HCT116 (cell line): ENCODE data around the gene ARHGEF19. TPM values are rescaled to one million over a fixed set of nuclear protein-coding genes. Genes with fewer than 3 reads are reported as not detected.

Source experiments
- ATAC-seq: fragments of 200-7000 bp; cut with Tn5 transposase; 2 replicates; pipeline ENCODE4 v1.9.1; 2020; ENCODE audit warnings: mild to moderate bottlenecking, moderate library complexity
- BruUV-seq: library from RNA; stranded (reverse); fragments of 400-500 nt; replicated peaks from 2 replicates; lab custom pipeline; 2021; lab: Mats Ljungman, UMichigan
- CTCF ChIA-PET: fragments of 300-600 bp; sonication (Branson Sonifier 250); formaldehyde crosslinking; loops from one replicate; lab custom pipeline; 2021; ENCODE audit warnings: antibody characterized with exemption; lab: Charles Lee
- POLR2A ChIA-PET: fragments of 300-600, 350-600 bp; sonication (Branson Sonifier 250); formaldehyde crosslinking; loops from one replicate; lab custom pipeline; 2021; ENCODE audit warnings: antibody characterized with exemption; lab: Charles Lee
- RAD21 ChIA-PET, 2 experiments: fragments of 300-600 bp; sonication (Branson Sonifier 250); formaldehyde crosslinking; loops; one replicate each; lab custom pipeline; 2023; ENCODE audit warnings: low total read pairs in 2 of 2; ENCODE audit not compliant: uncharacterized antibody in 2 of 2, unreplicated experiment in 2 of 2, low non-redundant PET in 1 of 2; lab: Charles Lee
- DNase-seq: peaks from one replicate; pipeline ENCODE4 v3.0.0-alpha.2; 2010; ENCODE audit warnings: low read depth, low spot score
- H2AFZ ChIP-seq: fragments of 200-600 bp; shearing (Covaris generic), sonication (generic); 2 replicates; pipeline ENCODE4 v1.6.1; 2017; ENCODE audit warnings: low read depth, mixed run types, mixed read lengths, antibody characterized with exemption, low read length; ENCODE audit not compliant: poor library complexity, severe bottlenecking
- H3K27ac ChIP-seq: 2 replicates; pipeline ENCODE4 v1.5.1; 2012; ENCODE audit warnings: low read depth, low read length
- H3K27me3 ChIP-seq: fragments of 200-600 bp; sonication (generic); 2 replicates; pipeline ENCODE4 v1.6.1; 2016; ENCODE audit warnings: mixed run types, low read length, mixed read lengths; ENCODE audit not compliant: insufficient read depth
- H3K36me3 ChIP-seq, 2 experiments: fragments of 200-500 bp in 1 of 2; fragments of 200-600 bp in 1 of 2; sonication (Bioruptor generic) in 1 of 2; sonication (generic) in 1 of 2; 2 replicates each; pipeline versions ENCODE4 v1.5.1 to v1.6.1; 2014 to 2016; ENCODE audit warnings: low read length in 2 of 2, inconsistent platforms in 1 of 2, mixed read lengths in 1 of 2, mixed run types in 1 of 2; ENCODE audit not compliant: insufficient read depth in 2 of 2, control insufficient read depth in 1 of 2
- H3K4me1 ChIP-seq, 2 experiments: fragments of 200-600 bp in 1 of 2; sonication (generic) in 1 of 2; 2 replicates each; pipeline versions ENCODE4 v1.5.1 to v1.6.1; 2012 to 2017; ENCODE audit warnings: low read length in 2 of 2, inconsistent platforms in 1 of 2, mild to moderate bottlenecking in 1 of 2, mixed read lengths in 1 of 2, mixed run types in 1 of 2, moderate library complexity in 1 of 2; ENCODE audit not compliant: insufficient read depth in 2 of 2, control insufficient read depth in 1 of 2
- H3K4me2 ChIP-seq: fragments of 200-600 bp; sonication (generic); 2 replicates; pipeline ENCODE4 v1.6.1; 2017; ENCODE audit warnings: mixed run types, low read length, mixed read lengths
- H3K4me3 ChIP-seq, 2 experiments: fragments of 200-600 bp in 1 of 2; sonication (generic) in 1 of 2; replicated peaks in 1 of 2; 2 replicates each; pipeline ENCODE4 v1.5.1; 2011 to 2016; ENCODE audit warnings: low read length in 2 of 2, control low read depth in 1 of 2, low read depth in 1 of 2, mild to moderate bottlenecking in 1 of 2, mixed read lengths in 1 of 2, mixed run types in 1 of 2
- H3K79me2 ChIP-seq: fragments of 200-600 bp; sonication (generic); 2 replicates; pipeline ENCODE4 v1.6.1; 2017; ENCODE audit warnings: mild to moderate bottlenecking, mixed run types, low read length, moderate library complexity, mixed read lengths; ENCODE audit not compliant: insufficient read depth
- H3K9ac ChIP-seq: fragments of 200-600 bp; sonication (generic); 2 replicates; pipeline ENCODE4 v1.6.1; 2016; ENCODE audit warnings: low read length, mixed read lengths
- H3K9me2 ChIP-seq: fragments of 200-600 bp; sonication (generic), shearing (Covaris generic); 2 replicates; pipeline ENCODE4 v1.6.1; 2017; ENCODE audit warnings: mixed run types, mild to moderate bottlenecking, moderate library complexity; ENCODE audit not compliant: insufficient read depth
- H3K9me3 ChIP-seq, 2 experiments: fragments of 200-500 bp in 1 of 2; fragments of 200-600 bp in 1 of 2; sonication (Bioruptor generic) in 1 of 2; sonication (generic) in 1 of 2; 2 replicates each; pipeline ENCODE4 v1.6.1; 2014 to 2017; ENCODE audit warnings: low read length in 2 of 2, mixed read lengths in 2 of 2, inconsistent platforms in 1 of 2, low read depth in 1 of 2, mild to moderate bottlenecking in 1 of 2, mixed run types in 1 of 2, moderate library complexity in 1 of 2; ENCODE audit not compliant: control insufficient read depth in 1 of 2, insufficient read depth in 1 of 2
- H4K20me1 ChIP-seq: fragments of 200-600 bp; sonication (generic), shearing (Covaris generic); 2 replicates; pipeline ENCODE4 v1.6.1; 2017; ENCODE audit warnings: mixed run types, mild to moderate bottlenecking, moderate library complexity; ENCODE audit not compliant: insufficient read depth
- EZH2 ChIP-seq: fragments of 200-600 bp; sonication (generic); IDR thresholded peaks from 2 replicates; pipeline ENCODE4 v1.6.1; 2017; ENCODE audit warnings: antibody characterized with exemption, mixed run types
- MAX ChIP-seq: IDR thresholded peaks from 2 replicates; pipeline ENCODE4 v1.6.1; 2012
- POLR2AphosphoS5 ChIP-seq: IDR thresholded peaks from 2 replicates; pipeline ENCODE4 v1.6.1; 2011; ENCODE audit warnings: mild to moderate bottlenecking, low read depth, low read length, moderate library complexity
- REST ChIP-seq: IDR thresholded peaks from 2 replicates; pipeline ENCODE4 v1.6.1; 2012; ENCODE audit warnings: low read depth
- TCF7L2 ChIP-seq: IDR thresholded peaks from 2 replicates; pipeline ENCODE4 v1.7.0; 2011; ENCODE audit warnings: borderline replicate concordance, inconsistent platforms; ENCODE audit not compliant: insufficient read depth, insufficient read length; ENCODE audit errors: extremely low read depth
- YY1 ChIP-seq: IDR thresholded peaks from 2 replicates; pipeline ENCODE4 v1.6.1; 2011; ENCODE audit warnings: low read length, low read depth, moderate library complexity, mild to moderate bottlenecking; ENCODE audit not compliant: insufficient replicate concordance; ENCODE audit errors: extremely low read depth
- ZNF274 ChIP-seq: fragments of 200-500 bp; sonication (Bioruptor generic); IDR thresholded peaks from 2 replicates; pipeline ENCODE4 v1.6.1; 2014; ENCODE audit warnings: mild to moderate bottlenecking, low read depth, low read length, inconsistent platforms
- intact Hi-C: fragments of 100-400 bp; cut with micrococcal nuclease; formaldehyde crosslinking; loops from 2 replicates; pipeline ENCODE4 v1.10.0; 2022
- total RNA-seq: library from RNA; stranded (reverse); gene quantifications from one replicate; pipeline ENCODE4 v1.2.1, GENCODE V29; 2021; ENCODE audit not compliant: unreplicated experiment

Gene ARHGEF19
- total RNA-seq, 1 experiment from 2014 or later = 59.7 TPM

DNA sequence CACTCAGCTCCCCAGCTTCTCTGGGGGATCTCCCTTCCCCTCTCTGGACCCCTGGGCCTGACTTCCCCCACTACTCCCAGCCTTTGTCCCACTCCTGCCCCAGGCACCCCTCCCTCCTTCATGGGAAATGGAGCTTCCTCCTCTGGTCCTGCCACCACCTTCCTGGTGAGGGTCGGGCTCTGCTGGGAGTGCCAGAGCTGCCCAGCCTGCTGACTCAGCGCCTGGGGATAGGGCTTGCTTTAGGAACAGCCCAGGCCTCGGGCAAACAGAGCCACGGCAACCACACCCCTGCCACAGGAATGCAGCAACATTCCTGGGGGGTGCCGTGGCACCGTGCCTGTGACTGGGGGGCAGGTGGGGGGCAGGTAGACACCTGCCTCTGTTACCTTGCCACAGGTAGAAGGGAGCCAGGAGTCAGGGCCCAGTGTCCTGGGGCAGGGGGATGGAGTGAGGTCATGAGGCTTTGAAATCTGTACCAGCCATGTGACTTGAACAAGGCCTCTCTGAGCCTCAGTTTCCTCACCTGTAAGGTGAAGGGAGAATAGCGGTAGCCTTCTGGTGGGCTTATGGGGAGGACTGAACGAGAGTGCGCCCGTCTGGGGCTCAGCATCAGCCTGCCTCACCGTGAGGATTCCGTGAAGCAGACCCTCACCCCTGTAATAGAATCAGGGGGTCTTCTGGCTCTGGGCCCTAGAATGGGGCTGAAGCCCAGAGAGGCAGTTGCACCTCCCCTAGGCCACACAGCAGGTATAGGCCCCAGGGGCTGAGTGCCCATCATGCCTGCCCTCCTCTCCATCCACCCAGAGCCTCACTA lies 38.8 kb downstream of the ARHGEF19 start:
- ATAC-seq (peak; percentile 82), DNase-seq (peak; percentile 94)
- no peaks in the 10 kb centered on the region for H3K79me2 ChIP-seq
- TF ChIP-seq ZNF274 (no peak), REST (no peak), TCF7L2 (peak; percentile 9), MAX (no peak), POLR2AphosphoS5 (peak; percentile 70; the same call in 1 of the 2 replicates), YY1 (peak; percentile 58), EZH2 (no peak)
- H3K9me3 ChIP-seq = no peaks in the 10 kb centered on the region
- no peaks in the 10 kb centered on the region for H3K36me3 ChIP-seq
- POLR2A ChIA-PET = interaction anchor here (0.8 to 3.9 kb wide), 10 partner anchors 8 to 189 kb away, joined by 3 to 30 read pairs (median 5); partner anchors contain the start of genes EPHA2 and FAM131C
- no peaks in the 10 kb centered on the region for H3K27me3 ChIP-seq
- no peak overlapping the region for H2AFZ ChIP-seq
- H3K27ac ChIP-seq = peak overlapping the region; percentile 95
- H4K20me1 ChIP-seq = no peaks in the 10 kb centered on the region
- H3K4me1 ChIP-seq = peaks cover 79 to 100% of the 10 kb centered on the region in 2 experiments
- CTCF ChIA-PET = interaction anchor here (1.1 to 1.2 kb wide), 2 partner anchors 91 to 95 kb away, joined by 5 read pairs; no protein-coding TSS in a partner anchor
- H3K4me2 ChIP-seq = peak overlapping the region; percentile 71
- intact Hi-C loops = no loop called here
- H3K9me2 ChIP-seq = no peaks in the 10 kb centered on the region
- peak overlapping the region; percentile 28 to 41 for H3K4me3 ChIP-seq
- peak overlapping the region; percentile 71 for H3K9ac ChIP-seq
- RAD21 ChIA-PET = interaction anchor here in 1 of 2 experiments (0.6 kb wide), 1 partner anchor 17 kb away, joined by 3 read pairs; no protein-coding TSS in a partner anchor
- BruUV-seq = TSS peak; percentile 36
